ENCODE measurements around the gene RAB17. TPM values are rescaled to one million over a fixed set of nuclear protein-coding genes. Genes with fewer than 3 reads are reported as not detected.
A peak's percentile ranks its signal among the peaks of the same experiment; 100 is the strongest.
"Not testable (repeated sequence)": the region's sequence is repeated elsewhere in the genome, so short reads cannot be mapped to it uniquely, and the experiment has no call there.

Gene RAB17
- total RNA-seq, 4 donors from 2014 or later, result 37.6 to 88.1 (median 70.1) TPM

- WGBS, 2 donors, result 87 to 93% methylated on average over 10 to 13 of the region's 13 CpGs
- peaks cover 24 to 27% of the 10 kb centered on the region in 2 donors for H3K4me1 ChIP-seq
- no peaks in the 10 kb centered on the region for H3K9me3 ChIP-seq
- TF ChIP-seq POLR2A (IDR thresholded peaks at IDR 0.05) (no peak), CTCF (IDR thresholded peaks at IDR 0.05) (no peak)
- no peaks in the 10 kb centered on the region for H3K36me3 ChIP-seq
- intact Hi-C loops (cut with DNase I), result no loop called here
- no peaks in the 10 kb centered on the region for H3K27me3 ChIP-seq
- DNase-seq, result no peak
- H3K4me3 ChIP-seq (replicated peaks in 1 of 3), result no peak overlapping the region
- no peak overlapping the region for H3K27ac ChIP-seq
Observed at GRCh38 chr2:237596520-237597195, 6.1 kb upstream of the RAB17 start.

GRCh38 chr2:237595829-237596519 lies 5.4 kb upstream of the RAB17 start:
- peak overlapping the region; percentile 86 to 98 (median 87) for H3K27ac ChIP-seq

GRCh38 chr2:237594514-237594871 lies 4.0 kb upstream of the RAB17 start:
- Histone ChIP-seq H3K4me1 (peaks cover 30 to 40% of the 10 kb centered on the region in 2 donors), H3K27me3 (no peaks in the 10 kb centered on the region), H3K27ac (peak overlapping the region; percentile 86 to 98 (median 87)), H3K36me3 (no peaks in the 10 kb centered on the region), H3K4me3 (replicated peaks in 1 of 3) (no peak overlapping the region), H3K9me3 (no peaks in the 10 kb centered on the region)
- 48 to 54% methylated on average over 5 of the region's 5 CpGs for WGBS, 2 donors
- intact Hi-C loops (cut with DNase I), result no loop called here
- peak; percentile 70 to 74 for DNase-seq
- TF ChIP-seq CTCF (IDR thresholded peaks at IDR 0.05) (peak in 1 of 6 experiments; percentile 5), POLR2A (IDR thresholded peaks at IDR 0.05) (peak in 1 of 2 donors; percentile 39)

More at GRCh38 chr2:237595829-237596519, 5.4 kb upstream of the RAB17 start:
- H3K27me3 ChIP-seq; H3K4me3 ChIP-seq (replicated peaks in 1 of 3); H3K9me3 ChIP-seq; DNase-seq; H3K36me3 ChIP-seq; intact Hi-C loops (cut with DNase I): not testable (repeated sequence)
- peaks cover 30 to 34% of the 10 kb centered on the region in 2 donors for H3K4me1 ChIP-seq
- WGBS, 2 donors, result 91 to 98% methylated on average over 5 of the region's 5 CpGs

- Histone ChIP-seq H3K36me3 (no peaks in the 10 kb centered on the region), H3K27me3 (no peaks in the 10 kb centered on the region), H3K27ac (peak overlapping the region; percentile 86 to 98 (median 87)), H3K4me3 (replicated peaks in 1 of 3) (no peak overlapping the region), H3K9me3 (no peaks in the 10 kb centered on the region), H3K4me1 (peaks cover 30 to 43% of the 10 kb centered on the region in 2 donors)
- TF ChIP-seq CTCF (IDR thresholded peaks at IDR 0.05) (no peak), POLR2A (IDR thresholded peaks at IDR 0.05) (no peak)
- intact Hi-C loops (cut with DNase I), result no loop called here
- 95 to 97% methylated on average over 12 to 17 of the region's 17 CpGs for WGBS, 2 donors
- no peak for DNase-seq
Observed at GRCh38 chr2:237593596-237594320, 3.2 kb upstream of the RAB17 start.

GRCh38 chr2:237593036-237593435 lies 2.5 kb upstream of the RAB17 start:
- Histone ChIP-seq H3K9me3 (no peaks in the 10 kb centered on the region), H3K27ac (peak overlapping the region in 1 of 3 donors; percentile 98), H3K4me3 (replicated peaks in 1 of 3) (no peak overlapping the region), H3K4me1 (peaks cover 30 to 49% of the 10 kb centered on the region in 2 donors), H3K27me3 (no peaks in the 10 kb centered on the region), H3K36me3 (no peaks in the 10 kb centered on the region)
- TF ChIP-seq POLR2A (IDR thresholded peaks at IDR 0.05) (no peak), CTCF (IDR thresholded peaks at IDR 0.05) (no peak)
- intact Hi-C loops (cut with DNase I), result no loop called here
- DNase-seq, result no peak
- WGBS, 2 donors, result 87 to 89% methylated on average over 9 of the region's 10 CpGs

All from thyroid gland (tissue), 4 donors.